GM19395 (cell line): Measurements from ENCODE around the gene TRPC6.
"Not testable (repeated sequence)": the region's sequence is repeated elsewhere in the genome, so short reads cannot be mapped to it uniquely, and the experiment has no call there.

ENCODE experiments used
- ATAC-seq: cut with Tn5 transposase; IDR thresholded peaks from one replicate; pipeline ENCODE4 v1.9.1; 2021; ENCODE audit warnings: mild to moderate bottlenecking, moderate library complexity; ENCODE audit not compliant: unreplicated experiment

TRPC6 gene

GRCh38 chr11:101523193-101523592, 60.6 kb downstream of the TRPC6 start:
- ATAC-seq, result no peak

- no peak for ATAC-seq
Observed at GRCh38 chr11:101521821-101522220, 62.0 kb downstream of the TRPC6 start.

GRCh38 chr11:101516546-101516945, 67.3 kb downstream of the TRPC6 start:
- no peak for ATAC-seq

GRCh38 chr11:101511065-101511464, 72.7 kb downstream of the TRPC6 start:
- no peak for ATAC-seq

- ATAC-seq, result no peak
Observed at GRCh38 chr11:101510591-101510990, 73.2 kb downstream of the TRPC6 start.

GRCh38 chr11:101509922-101510321, 73.9 kb downstream of the TRPC6 start:
- no peak for ATAC-seq

- ATAC-seq, result peak; percentile 70
Observed at GRCh38 chr11:101508370-101508769, 75.4 kb downstream of the TRPC6 start.

GRCh38 chr11:101498891-101499290, 84.9 kb downstream of the TRPC6 start:
- ATAC-seq, result no peak

- no peak for ATAC-seq
Observed at GRCh38 chr11:101497291-101497690, 86.5 kb downstream of the TRPC6 start.

- no peak for ATAC-seq
Observed at GRCh38 chr11:101487775-101488174, 96.0 kb downstream of the TRPC6 start.

- ATAC-seq, result no peak
Observed at GRCh38 chr11:101482556-101483124, 101.2 kb downstream of the TRPC6 start.

GRCh38 chr11:101478587-101479369, 105.0 kb downstream of the TRPC6 start:
- ATAC-seq, result no peak

GRCh38 chr11:101477926-101478325, 105.9 kb downstream of the TRPC6 start:
- no peak for ATAC-seq

GRCh38 chr11:101476191-101476590, 107.6 kb downstream of the TRPC6 start:
- ATAC-seq, result no peak

- ATAC-seq, result no peak
Observed at GRCh38 chr11:101475699-101476098, 108.1 kb downstream of the TRPC6 start.

GRCh38 chr11:101474666-101475065, 109.1 kb downstream of the TRPC6 start:
- ATAC-seq, result no peak

GRCh38 chr11:101470881-101471520, 112.8 kb downstream of the TRPC6 start:
- no peak for ATAC-seq

- no peak for ATAC-seq
Observed at GRCh38 chr11:101470419-101470818, 113.4 kb downstream of the TRPC6 start.

GRCh38 chr11:101466352-101466751, 117.5 kb downstream of the TRPC6 start:
- ATAC-seq, result no peak

GRCh38 chr11:101464388-101464787, 119.4 kb downstream of the TRPC6 start:
- ATAC-seq, result not testable (repeated sequence)

GRCh38 chr11:101459020-101459419, 124.8 kb downstream of the TRPC6 start:
- ATAC-seq, result no peak

- ATAC-seq, result no peak
Observed at GRCh38 chr11:101458161-101458560, 125.6 kb downstream of the TRPC6 start.
